GM21390 (cell line): ENCODE data around the gene AGTR1.

Experiments used
- ATAC-seq: cut with Tn5 transposase; IDR thresholded peaks from one replicate; pipeline ENCODE4 v1.9.1; 2021; ENCODE audit not compliant: unreplicated experiment

Gene AGTR1

GRCh38 chr3:148697306-148698189 is at the start of gene AGTR1:
Gene AGTR1 (plus strand): TSS chr3:148697903. CDS start chr3:148741036, 43,133 bp downstream.
- no peak for ATAC-seq

DNA sequence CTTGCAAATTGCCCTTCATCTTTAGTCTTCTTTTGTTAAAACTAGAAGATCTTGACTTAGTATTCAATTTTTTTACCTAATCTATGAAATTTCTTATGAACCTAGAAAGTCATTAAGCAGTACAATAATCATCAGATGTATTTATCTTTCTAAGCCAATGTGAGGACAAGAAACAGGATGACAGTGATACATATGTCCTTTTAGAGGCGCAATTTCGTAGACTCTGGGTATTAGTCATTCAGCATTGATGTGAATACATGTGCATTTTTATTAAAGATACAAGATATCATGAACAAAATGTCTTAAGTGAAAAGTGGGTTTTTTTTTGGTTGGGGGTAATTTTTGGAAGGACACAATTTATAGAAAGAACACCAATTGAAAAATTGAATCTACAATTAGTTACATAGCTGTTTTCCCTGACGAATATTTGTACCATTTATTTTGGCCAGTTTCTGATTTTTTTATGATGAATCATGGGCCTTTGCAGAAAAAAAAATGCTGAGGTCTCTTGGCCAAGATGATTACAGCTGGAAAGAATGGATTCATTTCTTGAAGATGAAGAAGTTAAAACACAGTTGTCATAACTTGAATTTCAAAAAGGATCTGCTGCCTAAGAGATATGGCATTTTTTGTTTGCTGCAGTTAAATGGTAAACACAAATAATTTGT is 48.9 kb upstream of the AGTR1 start:
- ATAC-seq = no peak

GRCh38 chr3:148651549-148651948 is 46.2 kb upstream of the AGTR1 start:
- ATAC-seq = no peak

DNA sequence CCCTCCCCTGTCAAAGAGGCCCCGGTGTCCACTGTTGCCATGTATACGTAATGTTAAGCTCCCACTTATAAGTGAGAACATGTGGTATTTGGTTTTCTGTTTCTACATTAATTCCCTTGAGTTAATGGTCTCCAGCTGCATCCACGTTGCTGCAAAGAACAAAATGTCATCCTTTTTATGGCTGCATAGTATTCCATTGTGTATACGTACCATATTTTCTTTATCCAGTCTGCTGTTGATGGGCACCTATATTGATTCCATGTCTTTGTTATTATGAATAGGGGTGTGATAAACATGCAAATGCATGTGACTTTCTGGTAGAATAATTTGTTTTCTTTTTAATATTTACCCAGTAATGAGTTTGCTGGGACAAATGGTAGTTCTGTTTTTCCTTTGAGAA is 43.3 kb upstream of the AGTR1 start:
- ATAC-seq = no peak

GRCh38 chr3:148657470-148657869 is 40.2 kb upstream of the AGTR1 start:
- no peak for ATAC-seq

GRCh38 chr3:148659512-148659911 is 38.2 kb upstream of the AGTR1 start:
- ATAC-seq = no peak

GRCh38 chr3:148680289-148680688 is 17.4 kb upstream of the AGTR1 start:
- ATAC-seq = no peak

GRCh38 chr3:148681080-148681479 is 16.6 kb upstream of the AGTR1 start:
- no peak for ATAC-seq

- no peak for ATAC-seq
These were observed 14.7 kb upstream of the AGTR1 start for GRCh38 chr3:148682997-148683396.

DNA sequence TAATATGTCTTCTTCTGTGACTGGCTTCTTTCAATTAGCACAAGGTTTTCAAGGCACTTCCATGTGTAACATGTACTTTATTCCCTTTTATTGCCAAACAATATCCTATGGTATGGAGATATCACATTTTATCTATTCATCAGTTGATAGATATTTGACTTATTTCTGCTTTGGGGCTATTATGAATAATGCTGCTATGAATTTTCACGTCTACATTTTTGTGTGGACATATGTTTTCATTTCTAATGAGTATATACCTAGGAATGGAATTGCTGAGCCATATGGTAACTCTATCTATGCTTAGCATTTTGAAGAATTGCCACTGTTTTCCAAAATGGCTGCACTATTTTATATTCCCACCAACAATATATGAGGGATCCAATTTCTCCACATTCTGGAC is 3.6 kb upstream of the AGTR1 start:
- ATAC-seq = no peak

GRCh38 chr3:148698190-148698810 is 597 bp downstream of the AGTR1 start:
- no peak for ATAC-seq

DNA sequence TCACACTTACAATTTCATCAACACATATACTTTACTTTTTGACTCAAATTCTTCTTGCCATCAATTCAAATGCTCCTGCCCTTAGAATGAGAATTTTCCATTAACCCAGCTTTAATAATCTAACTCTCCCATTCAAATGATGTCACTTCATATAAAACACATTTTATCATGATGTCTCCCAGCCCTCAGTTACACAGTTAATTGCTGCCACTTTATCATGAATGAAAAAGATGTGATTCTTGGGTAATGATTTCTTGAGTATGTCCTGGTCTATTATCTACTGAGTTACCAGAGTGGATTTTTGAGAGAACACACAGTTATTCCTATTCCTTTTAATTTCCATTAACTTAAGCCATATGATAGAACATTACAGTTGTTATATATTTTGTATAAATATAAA is 7.6 kb downstream of the AGTR1 start:
- no peak for ATAC-seq

GRCh38 chr3:148707601-148708380 is 10.1 kb downstream of the AGTR1 start:
- ATAC-seq = no peak

GRCh38 chr3:148708409-148708808 is 10.7 kb downstream of the AGTR1 start:
- ATAC-seq = no peak

DNA sequence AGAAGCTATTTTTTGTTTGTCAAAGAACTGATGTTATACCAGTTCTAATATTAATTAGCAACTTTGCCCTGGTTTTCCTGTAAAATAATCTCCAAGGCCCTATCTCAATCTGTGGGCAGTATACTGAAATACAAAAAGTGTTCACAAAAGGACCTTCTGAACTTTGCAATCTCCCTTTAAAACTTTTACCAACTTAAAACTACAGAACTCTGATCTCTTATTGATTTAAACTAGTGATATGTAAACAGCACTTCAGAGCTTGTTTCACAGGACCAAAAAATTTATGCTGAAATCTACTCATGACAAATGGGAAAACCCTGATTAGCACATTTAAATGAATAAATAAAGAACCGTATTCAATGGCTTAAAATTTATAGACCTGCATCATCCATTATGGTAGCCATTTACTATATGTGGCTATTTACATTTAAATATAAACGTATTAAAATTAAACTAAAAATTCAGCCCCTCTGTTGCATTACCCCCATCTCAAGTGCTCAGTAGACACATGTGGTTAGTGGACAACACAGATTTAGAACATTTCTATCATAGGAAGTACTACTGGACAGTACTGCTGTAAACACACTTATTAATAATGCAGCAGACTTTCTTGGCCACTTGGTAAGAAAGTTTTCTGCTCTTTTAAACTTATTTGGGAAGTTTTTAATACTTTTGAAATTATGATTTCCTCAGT is 12.0 kb downstream of the AGTR1 start:
- no peak for ATAC-seq

DNA sequence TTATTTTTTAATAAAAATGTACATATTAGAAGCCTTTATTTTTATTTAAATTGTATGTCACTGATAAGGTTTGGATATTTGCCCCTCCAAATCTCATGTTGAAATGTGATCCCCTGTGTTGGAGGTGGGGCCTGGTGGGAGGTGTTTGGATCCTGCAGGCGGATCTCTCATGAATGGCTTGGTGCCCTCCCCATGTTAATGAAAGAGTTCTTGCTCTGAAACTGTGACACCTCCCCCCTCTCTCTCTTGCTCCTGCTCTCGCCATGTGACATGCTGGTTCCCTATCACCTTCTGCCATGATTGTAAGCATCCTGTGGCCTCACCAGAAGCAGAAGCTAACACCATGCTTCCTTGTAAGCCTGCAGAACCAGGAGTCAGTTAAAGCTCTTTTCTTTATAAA is 13.0 kb downstream of the AGTR1 start:
- no peak for ATAC-seq

DNA sequence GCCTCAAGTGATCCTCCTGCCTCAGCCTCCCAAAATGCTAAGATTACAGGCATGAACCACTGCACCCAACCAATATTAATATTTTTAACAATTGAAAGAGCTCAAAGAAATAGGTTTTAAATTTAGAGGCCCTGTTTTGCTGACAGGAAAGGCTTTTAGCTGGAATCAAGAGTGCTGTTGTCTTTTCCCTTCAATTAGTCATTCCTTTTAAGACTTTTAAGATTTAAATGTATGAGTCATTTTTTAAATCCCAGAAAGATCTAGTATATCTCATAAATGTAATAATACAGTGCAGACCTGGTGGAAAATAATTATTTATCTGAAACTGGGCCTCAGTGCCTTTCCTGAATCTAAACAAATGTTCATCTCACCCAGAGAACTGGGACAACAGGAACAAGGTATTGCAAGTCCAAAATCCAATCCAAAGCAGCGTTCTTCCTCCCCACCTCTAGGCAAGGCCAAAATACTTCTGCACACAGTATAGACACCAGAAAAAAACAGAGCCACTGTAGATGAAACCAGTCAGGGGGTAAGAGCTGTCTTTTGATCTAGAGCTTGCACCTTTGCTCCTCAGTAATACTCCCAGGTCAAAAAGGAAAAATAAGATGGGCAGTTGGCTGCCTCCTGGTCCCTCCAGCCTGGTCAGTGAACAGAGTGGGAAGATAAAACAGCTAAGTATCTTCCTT is 14.4 kb downstream of the AGTR1 start:
- no peak for ATAC-seq

- no peak for ATAC-seq
These were observed 16.8 kb downstream of the AGTR1 start for GRCh38 chr3:148714521-148714920.

DNA sequence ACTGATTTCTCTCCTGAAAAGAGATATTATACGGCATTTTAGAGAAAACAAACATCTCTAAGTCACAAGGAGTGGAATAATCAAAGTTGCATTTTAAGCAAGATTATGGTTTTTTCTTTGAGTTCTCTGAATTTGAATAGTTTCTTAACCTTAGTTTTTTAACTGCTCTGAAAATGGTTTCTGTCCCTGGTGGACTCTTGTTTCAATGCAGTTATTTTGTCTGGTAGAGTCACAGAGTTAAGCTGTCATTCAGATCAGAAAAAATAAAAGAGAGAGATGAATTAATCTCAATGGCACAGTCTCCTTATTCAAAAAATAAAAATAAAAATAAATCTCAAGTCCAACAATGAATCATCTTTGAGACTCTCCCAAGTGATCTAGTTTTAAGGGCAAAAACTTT is 19.0 kb downstream of the AGTR1 start:
- no peak for ATAC-seq
